OCI-LY1 (cell line): Measurements from ENCODE around the gene PDZRN4.

Source experiments
- EZH2 ChIP-seq: fragments of 200-600 bp; sonication (generic), shearing (Covaris generic); IDR thresholded peaks from 2 replicates; pipeline ENCODE4 v1.8.0; 2017; ENCODE audit warnings: borderline replicate concordance, mixed run types, mild to moderate bottlenecking, antibody characterized with exemption, low read length, moderate library complexity, mixed read lengths
- TF ChIP-seq, protein P1 (sequence below): fragments of 200-600 bp; sonication (generic), shearing (Covaris generic); IDR thresholded peaks from 2 replicates; pipeline ENCODE4 v1.5.1; 2017; ENCODE audit warnings: mild to moderate bottlenecking, antibody characterized with exemption, low read length, moderate library complexity, mixed read lengths

DNA sequence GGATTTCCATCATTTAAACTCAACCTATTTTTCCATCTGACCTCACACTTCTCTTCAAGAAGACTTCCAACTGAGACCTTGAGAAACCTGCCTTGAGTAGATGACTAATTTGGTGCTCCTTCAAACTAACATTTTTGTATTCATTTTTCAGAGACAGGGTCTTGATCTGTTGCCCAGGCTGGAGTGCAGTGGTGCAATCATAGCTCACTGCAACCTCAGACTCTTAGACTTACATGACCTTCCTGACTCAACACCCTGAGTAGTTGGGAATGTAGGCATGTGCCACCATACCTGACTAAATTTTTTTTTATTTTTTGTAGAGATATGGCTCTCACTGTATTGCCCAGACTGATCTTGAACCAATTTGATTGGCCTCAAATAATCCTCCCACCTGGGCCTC, 389.9 kb downstream of the PDZRN4 start:
- TF ChIP-seq, protein P1, sequence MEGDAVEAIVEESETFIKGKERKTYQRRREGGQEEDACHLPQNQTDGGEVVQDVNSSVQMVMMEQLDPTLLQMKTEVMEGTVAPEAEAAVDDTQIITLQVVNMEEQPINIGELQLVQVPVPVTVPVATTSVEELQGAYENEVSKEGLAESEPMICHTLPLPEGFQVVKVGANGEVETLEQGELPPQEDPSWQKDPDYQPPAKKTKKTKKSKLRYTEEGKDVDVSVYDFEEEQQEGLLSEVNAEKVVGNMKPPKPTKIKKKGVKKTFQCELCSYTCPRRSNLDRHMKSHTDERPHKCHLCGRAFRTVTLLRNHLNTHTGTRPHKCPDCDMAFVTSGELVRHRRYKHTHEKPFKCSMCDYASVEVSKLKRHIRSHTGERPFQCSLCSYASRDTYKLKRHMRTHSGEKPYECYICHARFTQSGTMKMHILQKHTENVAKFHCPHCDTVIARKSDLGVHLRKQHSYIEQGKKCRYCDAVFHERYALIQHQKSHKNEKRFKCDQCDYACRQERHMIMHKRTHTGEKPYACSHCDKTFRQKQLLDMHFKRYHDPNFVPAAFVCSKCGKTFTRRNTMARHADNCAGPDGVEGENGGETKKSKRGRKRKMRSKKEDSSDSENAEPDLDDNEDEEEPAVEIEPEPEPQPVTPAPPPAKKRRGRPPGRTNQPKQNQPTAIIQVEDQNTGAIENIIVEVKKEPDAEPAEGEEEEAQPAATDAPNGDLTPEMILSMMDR, result no peak
- no peak for TF ChIP-seq EZH2
